Measurements from ENCODE around the gene TCF19. TPM values are rescaled to one million over a fixed set of nuclear protein-coding genes. Genes with fewer than 3 reads are reported as not detected.

Gene TCF19
- 1.7 and 2.1 TPM in 2 replicates for total RNA-seq

GRCh38 chr6:31158140-31158862, at the start of gene TCF19:
Gene TCF19, plus strand, starts transcription at chr6:31158589. Its CDS starts 881 bp downstream, at chr6:31159470.

GRCh38 chr6:31112478-31112877, 45.9 kb upstream of the TCF19 start, which contains the start of gene C6orf15:
Gene C6orf15, minus strand, starts transcription at chr6:31112575. Its CDS starts 20 bp downstream, at chr6:31112555.

GRCh38 chr6:31114541-31114878, 43.9 kb upstream of the TCF19 start, which contains the start of gene PSORS1C1:
Gene PSORS1C1, plus strand, starts transcription at chr6:31114800. Its CDS starts 14,833 bp downstream, at chr6:31129633.

GRCh38 chr6:31120151-31120915, 38.1 kb upstream of the TCF19 start, which contains the start of gene CDSN:
Gene CDSN, minus strand, starts transcription at chr6:31120446. Its CDS starts 27 bp downstream, at chr6:31120419.

GRCh38 chr6:31138982-31139381, 19.4 kb upstream of the TCF19 start, which contains the start of gene PSORS1C2:
Gene PSORS1C2, minus strand, starts transcription at chr6:31139066. Its CDS starts 40 bp downstream, at chr6:31139026.

GRCh38 chr6:31157513-31158139, 763 bp upstream of the TCF19 start, which contains the start of gene CCHCR1:
Gene CCHCR1, minus strand, starts transcription at chr6:31157802. Its CDS starts 202 bp downstream, at chr6:31157600.

GRCh38 chr6:31170600-31170881, 12.2 kb downstream of the TCF19 start, which contains the start of gene POU5F1:
Gene POU5F1, minus strand, starts transcription at chr6:31170682. Its CDS starts 62 bp downstream, at chr6:31170620.

Other genes starting within 250 kb of the TCF19 start
- gene VARS2, start 244.4 kb upstream of the TCF19 start, total RNA-seq: 20.9 and 25.3 TPM in 2 replicates
- gene SFTA2, start 226.4 kb upstream of the TCF19 start, total RNA-seq: not detected in 2 replicates
- not detected in 2 replicates for gene MUCL3, start 217.6 kb upstream of the TCF19 start, total RNA-seq
- gene MUC21, start 174.9 kb upstream of the TCF19 start, total RNA-seq: 0.78 TPM in 1 of 2 replicates, not detected in the other
- gene MUC22, start 148.1 kb upstream of the TCF19 start, total RNA-seq: under 0.01 TPM in 1 of 2 replicates, not detected in the other
- 0.34 TPM in 1 of 2 replicates, not detected in the other for gene C6orf15, start 46.0 kb upstream of the TCF19 start, total RNA-seq
- gene PSORS1C1, start 43.8 kb upstream of the TCF19 start, total RNA-seq: 1.7 and 6.0 TPM in 2 replicates
- under 0.01 and 10.9 TPM in 2 replicates for gene CDSN, start 38.1 kb upstream of the TCF19 start, total RNA-seq
- not detected in 2 replicates for gene PSORS1C2, start 19.5 kb upstream of the TCF19 start, total RNA-seq
- 12.5 and 15.0 TPM in 2 replicates for gene CCHCR1, start 787 bp upstream of the TCF19 start, total RNA-seq
- gene POU5F1, start 12.1 kb downstream of the TCF19 start, total RNA-seq: 0.50 and 0.68 TPM in 2 replicates
- gene HLA-C, start 113.5 kb downstream of the TCF19 start, total RNA-seq: 77.9 and 406 TPM in 2 replicates
- gene HLA-B, start 198.6 kb downstream of the TCF19 start, total RNA-seq: 42.4 and 230 TPM in 2 replicates
- 44.8 and 58.8 TPM in 2 replicates for gene MICA, start 245.0 kb downstream of the TCF19 start, total RNA-seq

All from nasal cavity respiratory epithelium epithelial cell of viscerocranial mucosa (primary cell).